ENCODE measurements around the gene WWC2. TPM values are rescaled to one million over a fixed set of nuclear protein-coding genes. Genes with fewer than 3 reads are reported as not detected.

WWC2 gene
- total RNA-seq, 2 experiments from 2014 or later, result not detected

DNA sequence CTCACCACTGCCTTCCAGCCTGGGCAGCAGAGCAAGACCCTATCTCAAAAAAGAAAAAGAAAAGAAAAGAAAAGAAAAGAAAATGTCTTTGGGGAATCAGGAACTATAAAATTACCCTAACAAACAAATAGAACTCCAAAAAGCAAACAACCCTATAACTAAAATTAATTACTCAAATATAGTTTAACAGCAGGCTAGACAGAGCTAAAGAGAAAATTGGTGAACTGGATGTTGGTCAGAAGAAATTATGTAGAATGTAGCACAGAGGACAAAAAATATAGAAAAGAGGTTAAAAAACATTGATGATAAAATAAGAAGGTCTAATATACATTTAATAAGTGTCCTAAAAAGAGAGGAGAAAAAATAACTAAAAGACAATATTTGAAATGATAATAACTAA, 27.8 kb upstream of the WWC2 start:
- intact Hi-C loops (cut with micrococcal nuclease; ENCODE audit: unreplicated experiment), result no loop called here
- CTCF ChIA-PET (ENCODE audit: unreplicated experiment), result no interaction called here
- H3K4me1 ChIP-seq (ENCODE audit: insufficient read depth, low read length, poor library complexity, severe bottlenecking), result no peaks in the 10 kb centered on the region

DNA sequence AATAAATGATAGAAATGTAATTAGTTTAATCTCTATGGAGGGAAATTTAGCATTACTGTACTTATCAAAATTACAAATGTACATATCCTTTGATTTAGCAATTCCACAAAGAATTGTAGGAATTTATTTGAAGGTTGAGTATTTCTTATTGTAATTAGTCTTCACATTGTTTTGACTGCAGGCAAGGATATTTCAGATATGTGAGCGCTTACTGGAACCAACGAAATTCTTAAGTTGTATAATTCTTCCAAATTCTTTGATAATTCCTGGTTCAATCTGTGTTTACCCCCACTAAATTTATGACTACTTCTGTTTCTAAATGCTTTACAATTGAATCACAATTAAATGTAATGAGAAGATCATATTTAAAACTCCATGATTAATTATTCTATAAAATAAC, 26.9 kb upstream of the WWC2 start:
- CTCF ChIA-PET (ENCODE audit: unreplicated experiment), result no interaction called here
- H3K36me3 ChIP-seq (ENCODE audit: insufficient read depth, low read length), result no peaks in the 10 kb centered on the region
- intact Hi-C loops (cut with micrococcal nuclease; ENCODE audit: unreplicated experiment), result loop anchor here (2.0 kb wide), 1 partner anchor 335 kb away; no protein-coding TSS in a partner anchor
- H3K4me1 ChIP-seq (ENCODE audit: insufficient read depth, low read length, poor library complexity, severe bottlenecking), result no peaks in the 10 kb centered on the region
- H3K79me2 ChIP-seq (ENCODE audit: insufficient read depth, low read depth, low read length), result no peaks in the 10 kb centered on the region
- H3K9me2 ChIP-seq (ENCODE audit: insufficient read depth, low read length), result no peaks in the 10 kb centered on the region
- DNase-seq (ENCODE audit: low spot score), result no peak
- no peak overlapping the region for H3K4me2 ChIP-seq (ENCODE audit: low read length)
- H4K20me1 ChIP-seq (ENCODE audit: insufficient read depth, low read length), result no peaks in the 10 kb centered on the region; the same call in 1 of the 2 replicates
- no peak overlapping the region for H2AFZ ChIP-seq (ENCODE audit: low read length)
- POLR2A ChIA-PET, result no interaction called here
- no peaks in the 10 kb centered on the region for H3K9me3 ChIP-seq (ENCODE audit: low read length)
- no TSS peak for BruUV-seq (replicated peaks)
- H3K27ac ChIP-seq (ENCODE audit: low read depth, low read length, poor library complexity, severe bottlenecking), result no peak overlapping the region
- TF ChIP-seq EZH2phosphoT487 (IDR thresholded peaks at IDR 0.05; ENCODE audit: borderline replicate concordance, low read depth, low read length), result no peak
- TF ChIP-seq, protein P1, sequence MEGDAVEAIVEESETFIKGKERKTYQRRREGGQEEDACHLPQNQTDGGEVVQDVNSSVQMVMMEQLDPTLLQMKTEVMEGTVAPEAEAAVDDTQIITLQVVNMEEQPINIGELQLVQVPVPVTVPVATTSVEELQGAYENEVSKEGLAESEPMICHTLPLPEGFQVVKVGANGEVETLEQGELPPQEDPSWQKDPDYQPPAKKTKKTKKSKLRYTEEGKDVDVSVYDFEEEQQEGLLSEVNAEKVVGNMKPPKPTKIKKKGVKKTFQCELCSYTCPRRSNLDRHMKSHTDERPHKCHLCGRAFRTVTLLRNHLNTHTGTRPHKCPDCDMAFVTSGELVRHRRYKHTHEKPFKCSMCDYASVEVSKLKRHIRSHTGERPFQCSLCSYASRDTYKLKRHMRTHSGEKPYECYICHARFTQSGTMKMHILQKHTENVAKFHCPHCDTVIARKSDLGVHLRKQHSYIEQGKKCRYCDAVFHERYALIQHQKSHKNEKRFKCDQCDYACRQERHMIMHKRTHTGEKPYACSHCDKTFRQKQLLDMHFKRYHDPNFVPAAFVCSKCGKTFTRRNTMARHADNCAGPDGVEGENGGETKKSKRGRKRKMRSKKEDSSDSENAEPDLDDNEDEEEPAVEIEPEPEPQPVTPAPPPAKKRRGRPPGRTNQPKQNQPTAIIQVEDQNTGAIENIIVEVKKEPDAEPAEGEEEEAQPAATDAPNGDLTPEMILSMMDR (conservative IDR thresholded peaks at IDR 0.05; ENCODE audit: low read length), result no peak
- H3K4me3 ChIP-seq (ENCODE audit: low read depth, low read length, poor library complexity, severe bottlenecking), result no peak overlapping the region

More for the DNA sequence above, 27.8 kb upstream of the WWC2 start:
- Histone ChIP-seq H3K4me2 (ENCODE audit: low read length) (no peak overlapping the region), H3K79me2 (ENCODE audit: insufficient read depth, low read depth, low read length) (no peaks in the 10 kb centered on the region), H3K4me3 (ENCODE audit: low read depth, low read length, poor library complexity, severe bottlenecking) (no peak overlapping the region), H3K27ac (ENCODE audit: low read depth, low read length, poor library complexity, severe bottlenecking) (no peak overlapping the region), H2AFZ (ENCODE audit: low read length) (no peak overlapping the region), H4K20me1 (ENCODE audit: insufficient read depth, low read length) (no peaks in the 10 kb centered on the region; the same call in 1 of the 2 replicates), H3K36me3 (ENCODE audit: insufficient read depth, low read length) (no peaks in the 10 kb centered on the region), H3K9me2 (ENCODE audit: insufficient read depth, low read length) (no peaks in the 10 kb centered on the region), H3K9me3 (ENCODE audit: low read length) (no peaks in the 10 kb centered on the region)
- BruUV-seq (replicated peaks), result no TSS peak
- DNase-seq (ENCODE audit: low spot score), result no peak
- TF ChIP-seq EZH2phosphoT487 (IDR thresholded peaks at IDR 0.05; ENCODE audit: borderline replicate concordance, low read depth, low read length), result no peak
- TF ChIP-seq, protein P1 (conservative IDR thresholded peaks at IDR 0.05; ENCODE audit: low read length), result no peak
- POLR2A ChIA-PET, result no interaction called here

GRCh38 chr4:183073838-183074145, 25.3 kb upstream of the WWC2 start:
- no TSS peak for BruUV-seq (replicated peaks)
- Histone ChIP-seq H3K36me3 (ENCODE audit: insufficient read depth, low read length) (no peaks in the 10 kb centered on the region), H3K4me2 (ENCODE audit: low read length) (no peak overlapping the region), H2AFZ (ENCODE audit: low read length) (no peak overlapping the region; the same call in 1 of the 2 replicates), H3K4me1 (ENCODE audit: insufficient read depth, low read length, poor library complexity, severe bottlenecking) (no peaks in the 10 kb centered on the region), H3K27ac (ENCODE audit: low read depth, low read length, poor library complexity, severe bottlenecking) (no peak overlapping the region), H3K4me3 (ENCODE audit: low read depth, low read length, poor library complexity, severe bottlenecking) (no peak overlapping the region), H3K79me2 (ENCODE audit: insufficient read depth, low read depth, low read length) (no peaks in the 10 kb centered on the region), H3K9me2 (ENCODE audit: insufficient read depth, low read length) (no peaks in the 10 kb centered on the region), H4K20me1 (ENCODE audit: insufficient read depth, low read length) (no peaks in the 10 kb centered on the region; the same call in 1 of the 2 replicates), H3K9me3 (ENCODE audit: low read length) (no peaks in the 10 kb centered on the region)
- POLR2A ChIA-PET, result interaction anchor here (0.5 kb wide), 1 partner anchor 36 kb away, joined by 3 read pairs; no protein-coding TSS in a partner anchor
- TF ChIP-seq, protein P1 (conservative IDR thresholded peaks at IDR 0.05; ENCODE audit: low read length), result peak; percentile 51; the same call in 1 of the 2 replicates
- TF ChIP-seq EZH2phosphoT487 (IDR thresholded peaks at IDR 0.05; ENCODE audit: borderline replicate concordance, low read depth, low read length), result no peak
- CTCF ChIA-PET (ENCODE audit: unreplicated experiment), result no interaction called here
- no peak for DNase-seq (ENCODE audit: low spot score)
- intact Hi-C loops (cut with micrococcal nuclease; ENCODE audit: unreplicated experiment), result loop anchor here (1.0 to 2.0 kb wide), 2 partner anchors 189 to 333 kb away; no protein-coding TSS in a partner anchor
